Bronchial epithelial cell (primary cell): ENCODE measurements around the gene SKI. TPM values are rescaled to one million over a fixed set of nuclear protein-coding genes. Genes with fewer than 3 reads are reported as not detected.

Experiments used
- DNase-seq: peaks from one replicate; pipeline ENCODE4 v3.0.0-alpha.2; 2010; ENCODE audit warnings: low read depth
- FAIRE-seq: peaks from 2 replicates; lab custom pipeline; 2011; peaks lifted over from hg19 to GRCh38; lab: Jason Lieb, UNC
- H3K27me3 ChIP-seq: 2 replicates; pipeline ENCODE4 v1.5.1; 2011; ENCODE audit warnings: low read length; ENCODE audit not compliant: control insufficient read depth, insufficient read depth
- H3K36me3 ChIP-seq: 2 replicates; pipeline ENCODE4 v1.5.1; 2011; ENCODE audit warnings: low read length; ENCODE audit not compliant: control insufficient read depth, insufficient read depth
- H3K4me3 ChIP-seq: 2 replicates; pipeline ENCODE4 v1.5.1; 2011; ENCODE audit warnings: mild to moderate bottlenecking, low read depth, low read length, control low read depth
- total RNA-seq: library from RNA; depleted of rRNA; stranded (reverse); fragments of >200 nt; gene quantifications from 2 replicates; pipeline ENCODE4 v1.2.1, GENCODE V29; 2014
- TF ChIP-seq, protein P1 (sequence below): IDR thresholded peaks from 2 replicates; pipeline ENCODE4 v1.5.1; 2011; ENCODE audit warnings: mild to moderate bottlenecking, moderate library complexity, low read length, control low read depth, inconsistent platforms; ENCODE audit not compliant: insufficient read depth, severe bottlenecking

The SKI gene
- total RNA-seq, 1 donor from 2014 or later, result 8.4 TPM

DNA sequence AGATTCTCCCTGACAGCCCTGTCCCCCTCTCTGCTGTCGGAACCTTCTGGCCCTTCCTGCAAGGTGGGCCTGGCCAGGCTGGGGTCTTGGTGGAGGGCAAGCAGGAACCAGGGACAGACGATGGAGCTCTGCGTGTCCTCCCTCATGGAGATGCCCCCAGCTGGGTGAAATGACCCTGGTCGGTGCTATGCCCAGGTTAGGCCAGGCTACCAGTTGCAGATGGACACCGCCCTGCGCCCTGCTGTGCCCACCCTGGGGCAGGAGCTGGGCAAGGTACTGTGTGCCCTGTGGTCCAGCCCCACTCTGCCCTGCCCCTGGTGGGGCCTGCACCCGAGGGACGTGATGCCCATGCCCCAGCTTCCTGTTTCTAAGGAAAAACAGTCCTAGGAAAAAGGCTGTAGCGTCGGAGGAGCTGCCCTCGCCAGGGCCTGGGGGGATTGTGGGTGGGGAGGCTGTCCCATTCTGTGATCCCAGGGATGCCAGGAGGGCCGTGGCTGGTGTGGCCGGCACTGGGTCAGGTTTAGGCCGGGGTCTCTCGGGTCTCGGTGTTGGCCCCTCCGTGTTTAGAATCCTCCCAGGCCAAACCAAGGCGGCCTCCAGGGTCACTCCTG is 85.6 kb downstream of the SKI start:
- no peak for FAIRE-seq
- TF ChIP-seq, protein P1, sequence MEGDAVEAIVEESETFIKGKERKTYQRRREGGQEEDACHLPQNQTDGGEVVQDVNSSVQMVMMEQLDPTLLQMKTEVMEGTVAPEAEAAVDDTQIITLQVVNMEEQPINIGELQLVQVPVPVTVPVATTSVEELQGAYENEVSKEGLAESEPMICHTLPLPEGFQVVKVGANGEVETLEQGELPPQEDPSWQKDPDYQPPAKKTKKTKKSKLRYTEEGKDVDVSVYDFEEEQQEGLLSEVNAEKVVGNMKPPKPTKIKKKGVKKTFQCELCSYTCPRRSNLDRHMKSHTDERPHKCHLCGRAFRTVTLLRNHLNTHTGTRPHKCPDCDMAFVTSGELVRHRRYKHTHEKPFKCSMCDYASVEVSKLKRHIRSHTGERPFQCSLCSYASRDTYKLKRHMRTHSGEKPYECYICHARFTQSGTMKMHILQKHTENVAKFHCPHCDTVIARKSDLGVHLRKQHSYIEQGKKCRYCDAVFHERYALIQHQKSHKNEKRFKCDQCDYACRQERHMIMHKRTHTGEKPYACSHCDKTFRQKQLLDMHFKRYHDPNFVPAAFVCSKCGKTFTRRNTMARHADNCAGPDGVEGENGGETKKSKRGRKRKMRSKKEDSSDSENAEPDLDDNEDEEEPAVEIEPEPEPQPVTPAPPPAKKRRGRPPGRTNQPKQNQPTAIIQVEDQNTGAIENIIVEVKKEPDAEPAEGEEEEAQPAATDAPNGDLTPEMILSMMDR, result no peak
- DNase-seq, result no peak
- Histone ChIP-seq H3K4me3 (no peak overlapping the region), H3K27me3 (no peaks in the 10 kb centered on the region), H3K36me3 (peaks cover 1% of the 10 kb centered on the region)

DNA sequence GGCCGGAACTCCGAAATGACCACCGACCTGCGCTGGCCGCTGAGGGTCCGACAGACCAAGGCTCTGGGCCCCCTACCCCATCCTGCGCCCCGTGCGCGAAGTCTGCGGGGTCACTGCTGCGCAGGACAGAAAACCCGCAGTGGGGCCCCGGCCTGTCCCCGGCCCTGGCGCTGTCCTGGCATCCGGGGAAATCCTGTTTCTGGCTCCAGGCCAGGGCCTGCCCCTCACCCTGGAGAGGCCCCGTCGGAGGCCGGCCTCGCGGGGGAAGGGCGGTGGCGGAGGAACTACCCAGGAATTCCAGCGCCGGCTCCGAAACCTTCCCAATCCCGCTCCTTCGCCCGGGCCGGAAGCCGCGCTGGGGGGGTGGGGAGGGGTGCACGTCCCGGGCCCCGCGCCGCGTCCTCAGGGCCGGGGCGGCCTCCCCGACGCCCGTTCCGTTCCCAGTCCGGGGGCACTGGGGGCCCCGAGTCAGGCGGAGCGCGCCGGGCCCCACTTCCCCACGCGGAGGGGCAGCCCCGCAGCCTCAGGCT is 86.2 kb downstream of the SKI start:
- TF ChIP-seq, protein P1, result no peak
- no peak for FAIRE-seq
- peaks cover 1% of the 10 kb centered on the region for H3K36me3 ChIP-seq
- H3K27me3 ChIP-seq, result no peaks in the 10 kb centered on the region
- DNase-seq, result no peak
- H3K4me3 ChIP-seq, result peak overlapping the region; percentile 51

DNA sequence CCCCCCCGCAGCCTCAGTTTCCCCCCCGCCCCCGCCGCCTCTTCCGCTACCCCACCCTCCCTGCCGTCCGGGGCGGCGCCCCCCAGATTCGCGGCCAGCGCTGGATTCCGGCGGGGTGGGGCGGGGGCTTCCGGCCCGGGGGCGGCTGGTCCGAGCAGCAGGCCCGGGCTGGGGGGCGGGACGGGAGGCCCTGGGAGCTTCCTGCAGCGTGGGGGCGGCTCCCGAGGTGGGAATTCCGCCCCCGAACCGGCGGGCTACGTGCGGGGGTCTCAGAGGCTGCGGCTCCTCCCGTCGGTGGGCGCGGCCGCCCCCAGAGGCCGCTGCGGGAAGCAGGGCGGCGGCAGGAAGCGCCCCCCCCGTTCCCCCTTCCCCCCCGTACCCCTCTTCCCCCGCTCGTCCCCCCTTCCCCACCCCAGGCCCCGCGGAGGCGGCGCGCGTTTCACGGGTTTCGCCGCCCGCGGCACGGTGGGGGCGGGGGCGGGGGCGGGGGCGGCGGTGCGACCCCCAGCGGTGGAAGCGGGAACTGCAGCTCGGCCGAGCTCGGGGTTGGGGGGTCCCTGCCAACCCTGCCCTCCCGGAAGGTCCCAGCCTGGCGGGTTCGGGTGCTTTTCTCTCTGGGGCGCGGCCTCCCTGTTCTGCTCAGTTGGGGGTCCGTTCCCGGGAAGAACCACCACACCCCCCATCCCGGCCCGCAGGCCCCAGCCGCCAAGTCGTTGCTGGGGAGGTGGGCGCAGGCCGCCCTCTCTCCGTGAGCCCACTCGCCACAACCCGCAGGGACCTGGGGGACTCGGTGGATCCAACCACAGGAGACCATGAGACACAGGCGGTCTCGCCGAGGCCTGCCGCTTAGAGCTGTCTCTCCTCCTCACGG is 86.9 kb downstream of the SKI start:
- DNase-seq, result no peak
- no peak for FAIRE-seq
- peaks cover 1% of the 10 kb centered on the region for H3K36me3 ChIP-seq
- peak overlapping the region; percentile 51 for H3K4me3 ChIP-seq
- H3K27me3 ChIP-seq, result no peaks in the 10 kb centered on the region
- TF ChIP-seq, protein P1, result peak; percentile 63

DNA sequence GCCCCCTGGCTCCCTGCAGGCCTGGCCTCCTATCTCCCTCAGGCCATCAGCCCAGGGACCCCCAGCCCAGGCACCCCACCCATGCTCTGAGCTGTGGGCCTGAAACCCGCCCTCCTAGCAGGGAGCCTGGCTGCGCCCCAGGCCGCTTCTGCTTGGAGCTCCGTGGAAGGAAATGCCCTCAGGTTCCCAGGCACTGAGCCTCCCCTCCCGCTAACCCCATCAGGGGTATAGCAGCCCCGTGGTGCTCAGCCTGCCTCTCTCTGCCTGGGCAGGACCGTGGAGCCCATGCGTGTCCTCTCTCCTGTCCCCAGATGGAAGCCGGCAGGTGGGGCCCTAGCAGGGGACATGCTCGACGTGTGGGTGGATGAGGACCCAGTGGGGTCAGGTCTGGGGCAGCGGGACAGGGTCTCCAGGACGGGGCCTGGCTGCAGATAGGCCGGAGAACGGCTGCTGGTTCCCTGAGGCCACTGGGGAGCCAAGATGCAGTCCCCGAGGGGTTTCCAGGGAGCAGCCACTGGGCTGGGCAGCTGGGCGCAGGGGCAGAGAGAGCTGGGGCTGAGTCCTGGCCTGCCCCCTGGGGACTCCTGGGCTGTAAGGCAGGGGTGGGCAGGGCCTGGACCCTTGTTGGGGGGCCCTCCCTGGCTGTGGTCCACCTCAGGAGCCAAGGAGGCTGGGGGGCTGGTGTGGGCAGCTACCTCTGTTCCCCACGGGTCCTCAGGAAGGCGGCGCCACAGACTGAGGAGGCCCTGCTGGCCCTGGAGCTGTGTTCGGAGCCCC is 87.7 kb downstream of the SKI start:
- no peak overlapping the region for H3K4me3 ChIP-seq
- H3K36me3 ChIP-seq, result no peaks in the 10 kb centered on the region
- TF ChIP-seq, protein P1, result no peak
- DNase-seq, result no peak
- no peak for FAIRE-seq
- peaks cover 3% of the 10 kb centered on the region for H3K27me3 ChIP-seq

DNA sequence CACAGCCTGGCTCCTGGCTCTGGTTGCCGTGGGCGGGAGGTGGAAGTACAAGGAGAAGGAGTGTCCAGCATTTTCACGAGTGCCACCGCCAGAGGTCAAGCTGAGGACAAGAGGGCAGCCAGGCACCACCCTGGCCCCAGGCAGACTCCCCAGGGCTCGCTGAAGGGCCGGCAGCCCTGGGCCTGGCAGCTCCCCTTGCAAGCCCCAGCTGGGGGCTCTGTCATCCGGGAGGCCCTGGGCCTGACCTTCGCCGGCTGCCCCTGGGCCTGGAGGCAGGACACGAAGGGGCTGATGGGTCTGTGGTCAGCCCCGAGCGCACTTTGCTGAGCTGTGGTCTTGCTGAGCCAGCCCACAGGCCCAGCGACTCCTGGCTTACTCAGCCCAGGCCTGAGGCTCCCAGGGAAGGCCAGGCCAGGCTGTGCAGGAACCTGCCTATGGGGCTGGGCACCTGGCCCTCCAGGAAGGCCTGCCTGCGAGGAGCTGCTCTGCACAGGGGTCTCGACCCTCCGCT is 88.4 kb downstream of the SKI start:
- H3K4me3 ChIP-seq, result no peak overlapping the region
- no peaks in the 10 kb centered on the region for H3K36me3 ChIP-seq
- TF ChIP-seq, protein P1, result no peak
- no peak for DNase-seq
- FAIRE-seq, result no peak
- peaks cover 8% of the 10 kb centered on the region for H3K27me3 ChIP-seq
